Measurements from ENCODE around the gene OR4E1.
"Not testable (repeated sequence)": the region's sequence is repeated elsewhere in the genome, so short reads cannot be mapped to it uniquely, and the experiment has no call there.

OR4E1 gene

GRCh38 chr14:21673718-21674117, at the start of gene OR4E1:
Gene OR4E1, minus strand, starts transcription at chr14:21673818. Its CDS starts 2,883 bp downstream, at chr14:21670935.
- H3K36me3 Mint-ChIP-seq, result peaks cover 3% of the 10 kb centered on the region
- no peaks in the 10 kb centered on the region for H3K9me3 Mint-ChIP-seq (ENCODE audit: low read depth)
- no peaks in the 10 kb centered on the region for H3K4me1 Mint-ChIP-seq (ENCODE audit: low read depth)
- peaks cover 17% of the 10 kb centered on the region for H3K27me3 Mint-ChIP-seq
- H3K4me3 Mint-ChIP-seq, result no peak within 1 kb of the TSS
- H3K27ac Mint-ChIP-seq, result no peak within 1 kb of the TSS

- peak overlapping the region; percentile 24 for H3K27ac Mint-ChIP-seq
- no peaks in the 10 kb centered on the region for H3K9me3 Mint-ChIP-seq (ENCODE audit: low read depth)
- no peak overlapping the region for H3K4me3 Mint-ChIP-seq
- peaks cover 30% of the 10 kb centered on the region for H3K27me3 Mint-ChIP-seq
- H3K4me1 Mint-ChIP-seq (ENCODE audit: low read depth), result peaks cover 2% of the 10 kb centered on the region
- no peaks in the 10 kb centered on the region for H3K36me3 Mint-ChIP-seq
These were observed 47.9 kb upstream of the OR4E1 start for GRCh38 chr14:21721504-21721903.

GRCh38 chr14:21719841-21720240, 46.2 kb upstream of the OR4E1 start:
- Mint-ChIP-seq H3K27ac (no peak overlapping the region), H3K27me3 (peaks cover 26% of the 10 kb centered on the region)

GRCh38 chr14:21714318-21714929, 40.8 kb upstream of the OR4E1 start:
- Mint-ChIP-seq H3K36me3 (no peaks in the 10 kb centered on the region), H3K4me1 (ENCODE audit: low read depth) (peaks cover 6% of the 10 kb centered on the region), H3K27ac (peak overlapping the region; percentile 58), H3K27me3 (peaks cover 24% of the 10 kb centered on the region), H3K4me3 (peak overlapping the region; percentile 69), H3K9me3 (ENCODE audit: low read depth) (no peaks in the 10 kb centered on the region)

More at GRCh38 chr14:21719841-21720240, 46.2 kb upstream of the OR4E1 start:
- Mint-ChIP-seq H3K9me3 (ENCODE audit: low read depth) (no peaks in the 10 kb centered on the region), H3K4me3 (no peak overlapping the region), H3K4me1 (ENCODE audit: low read depth) (peaks cover 2% of the 10 kb centered on the region), H3K36me3 (no peaks in the 10 kb centered on the region)

- Mint-ChIP-seq H3K27ac (peak overlapping the region; percentile 72), H3K36me3 (peaks cover 3% of the 10 kb centered on the region), H3K4me3 (peak overlapping the region; percentile 76), H3K4me1 (ENCODE audit: low read depth) (peaks cover 6% of the 10 kb centered on the region), H3K9me3 (ENCODE audit: low read depth) (peaks cover 6% of the 10 kb centered on the region), H3K27me3 (peaks cover 23% of the 10 kb centered on the region)
These were observed 38.4 kb upstream of the OR4E1 start for GRCh38 chr14:21712036-21712435.

GRCh38 chr14:21711360-21711961, 37.8 kb upstream of the OR4E1 start:
- H3K4me1 Mint-ChIP-seq (ENCODE audit: low read depth), result peaks cover 6% of the 10 kb centered on the region
- peak overlapping the region; percentile 76 for H3K4me3 Mint-ChIP-seq

GRCh38 chr14:21704338-21704737, 30.7 kb upstream of the OR4E1 start:
- peak overlapping the region; percentile 18 for H3K27ac Mint-ChIP-seq
- H3K9me3 Mint-ChIP-seq (ENCODE audit: low read depth), result peaks cover 11% of the 10 kb centered on the region
- peak overlapping the region; percentile 14 for H3K4me3 Mint-ChIP-seq
- peaks cover 6% of the 10 kb centered on the region for H3K27me3 Mint-ChIP-seq
- H3K36me3 Mint-ChIP-seq, result peaks cover 5% of the 10 kb centered on the region
- peaks cover 16% of the 10 kb centered on the region for H3K4me1 Mint-ChIP-seq (ENCODE audit: low read depth)

More at GRCh38 chr14:21711360-21711961, 37.8 kb upstream of the OR4E1 start:
- Mint-ChIP-seq H3K9me3 (ENCODE audit: low read depth) (peaks cover 11% of the 10 kb centered on the region), H3K27ac (peak overlapping the region; percentile 72), H3K36me3 (peaks cover 3% of the 10 kb centered on the region), H3K27me3 (peaks cover 19% of the 10 kb centered on the region)

GRCh38 chr14:21703357-21704326, 30.0 kb upstream of the OR4E1 start:
- Mint-ChIP-seq H3K27me3 (peaks cover 5% of the 10 kb centered on the region), H3K9me3 (ENCODE audit: low read depth) (peaks cover 5% of the 10 kb centered on the region), H3K4me3 (no peak overlapping the region), H3K4me1 (ENCODE audit: low read depth) (peaks cover 16% of the 10 kb centered on the region), H3K27ac (peak overlapping the region; percentile 18), H3K36me3 (peaks cover 2% of the 10 kb centered on the region)

GRCh38 chr14:21702316-21702715, 28.7 kb upstream of the OR4E1 start:
- Mint-ChIP-seq H3K27ac (no peak overlapping the region), H3K27me3 (peaks cover 5% of the 10 kb centered on the region), H3K4me3 (no peak overlapping the region), H3K36me3 (peaks cover 2% of the 10 kb centered on the region), H3K4me1 (ENCODE audit: low read depth) (peaks cover 16% of the 10 kb centered on the region), H3K9me3 (ENCODE audit: low read depth) (peaks cover 5% of the 10 kb centered on the region)

GRCh38 chr14:21699551-21699950, 25.9 kb upstream of the OR4E1 start:
- peaks cover 2% of the 10 kb centered on the region for H3K36me3 Mint-ChIP-seq
- peaks cover 6% of the 10 kb centered on the region for H3K27me3 Mint-ChIP-seq
- no peaks in the 10 kb centered on the region for H3K9me3 Mint-ChIP-seq (ENCODE audit: low read depth)
- peaks cover 12% of the 10 kb centered on the region for H3K4me1 Mint-ChIP-seq (ENCODE audit: low read depth)
- H3K4me3 Mint-ChIP-seq, result no peak overlapping the region
- H3K27ac Mint-ChIP-seq, result no peak overlapping the region

- not testable (repeated sequence) for H3K4me3 Mint-ChIP-seq; H3K4me1 Mint-ChIP-seq (ENCODE audit: low read depth); H3K9me3 Mint-ChIP-seq (ENCODE audit: low read depth); H3K27ac Mint-ChIP-seq; H3K36me3 Mint-ChIP-seq; H3K27me3 Mint-ChIP-seq
These were observed 24.9 kb upstream of the OR4E1 start for GRCh38 chr14:21698538-21698937.

- not testable (repeated sequence) for H3K4me3 Mint-ChIP-seq; H3K4me1 Mint-ChIP-seq (ENCODE audit: low read depth); H3K9me3 Mint-ChIP-seq (ENCODE audit: low read depth); H3K27ac Mint-ChIP-seq; H3K36me3 Mint-ChIP-seq; H3K27me3 Mint-ChIP-seq
These were observed 24.0 kb upstream of the OR4E1 start for GRCh38 chr14:21697662-21698061.

- Mint-ChIP-seq H3K36me3 (peaks cover 2% of the 10 kb centered on the region), H3K27me3 (peaks cover 16% of the 10 kb centered on the region)
These were observed 20.8 kb upstream of the OR4E1 start for GRCh38 chr14:21694425-21694824.

GRCh38 chr14:21686468-21686867, 12.8 kb upstream of the OR4E1 start:
- no peaks in the 10 kb centered on the region for H3K4me1 Mint-ChIP-seq (ENCODE audit: low read depth)
- H3K27ac Mint-ChIP-seq, result no peak overlapping the region
- H3K9me3 Mint-ChIP-seq (ENCODE audit: low read depth), result no peaks in the 10 kb centered on the region
- H3K36me3 Mint-ChIP-seq, result no peaks in the 10 kb centered on the region
- peaks cover 25% of the 10 kb centered on the region for H3K27me3 Mint-ChIP-seq
- no peak overlapping the region for H3K4me3 Mint-ChIP-seq

More at GRCh38 chr14:21694425-21694824, 20.8 kb upstream of the OR4E1 start:
- Mint-ChIP-seq H3K27ac (no peak overlapping the region), H3K9me3 (ENCODE audit: low read depth) (no peaks in the 10 kb centered on the region), H3K4me1 (ENCODE audit: low read depth) (no peaks in the 10 kb centered on the region), H3K4me3 (no peak overlapping the region)

- Mint-ChIP-seq H3K4me1 (ENCODE audit: low read depth) (no peaks in the 10 kb centered on the region), H3K36me3 (peaks cover 3% of the 10 kb centered on the region), H3K4me3 (no peak overlapping the region), H3K27me3 (peaks cover 14% of the 10 kb centered on the region), H3K27ac (no peak overlapping the region), H3K9me3 (ENCODE audit: low read depth) (no peaks in the 10 kb centered on the region)
These were observed 6.5 kb upstream of the OR4E1 start for GRCh38 chr14:21680072-21680471.

All from activated naive CD8-positive, alpha-beta T cell (primary cell).